GM21786 (cell line): ENCODE data around the gene IGSF9.
"Not testable (repeated sequence)": the region's sequence is repeated elsewhere in the genome, so short reads cannot be mapped to it uniquely, and the experiment has no call there.

Experiments used
- ATAC-seq: cut with Tn5 transposase; IDR thresholded peaks from one replicate; pipeline ENCODE4 v1.9.1; 2021; ENCODE audit not compliant: unreplicated experiment

The IGSF9 gene

GRCh38 chr1:159900755-159901360 lies 44.6 kb downstream of the IGSF9 start:
- no peak for ATAC-seq

DNA sequence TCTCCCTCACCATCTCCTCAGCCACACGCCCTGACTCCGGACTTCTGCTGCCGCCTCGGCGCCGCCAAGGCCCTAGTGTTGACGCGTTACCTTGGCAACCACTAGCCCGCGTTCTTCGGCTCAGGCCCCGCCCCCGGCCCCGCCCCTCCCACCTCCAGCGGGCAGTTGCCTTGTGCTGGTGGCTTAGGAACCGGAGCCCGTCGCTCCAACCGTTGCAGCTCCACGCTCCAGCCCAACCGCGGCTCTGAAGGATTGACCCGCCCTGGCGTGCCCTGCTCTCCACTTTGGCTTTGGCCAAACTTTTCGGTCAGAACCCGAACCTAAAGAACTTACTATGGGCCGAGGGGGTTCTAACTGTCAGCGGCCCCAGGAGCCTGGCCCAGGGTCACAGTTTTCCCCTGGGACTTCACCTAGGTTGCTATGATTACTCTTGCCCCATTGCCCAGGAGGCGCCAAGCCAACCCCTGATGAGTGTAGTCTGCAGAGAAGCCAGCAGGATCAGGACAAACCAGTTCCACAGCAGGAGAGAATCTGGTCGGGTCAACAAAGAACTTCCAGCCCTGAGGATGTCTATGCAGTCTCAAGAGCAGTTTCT lies 45.2 kb downstream of the IGSF9 start, which contains the start of gene CFAP45:
Gene CFAP45, minus strand, starts transcription at position 80 of the 595 bp plus-strand sequence. Its CDS starts 67 bp downstream, at position 13.
- ATAC-seq: no peak

DNA sequence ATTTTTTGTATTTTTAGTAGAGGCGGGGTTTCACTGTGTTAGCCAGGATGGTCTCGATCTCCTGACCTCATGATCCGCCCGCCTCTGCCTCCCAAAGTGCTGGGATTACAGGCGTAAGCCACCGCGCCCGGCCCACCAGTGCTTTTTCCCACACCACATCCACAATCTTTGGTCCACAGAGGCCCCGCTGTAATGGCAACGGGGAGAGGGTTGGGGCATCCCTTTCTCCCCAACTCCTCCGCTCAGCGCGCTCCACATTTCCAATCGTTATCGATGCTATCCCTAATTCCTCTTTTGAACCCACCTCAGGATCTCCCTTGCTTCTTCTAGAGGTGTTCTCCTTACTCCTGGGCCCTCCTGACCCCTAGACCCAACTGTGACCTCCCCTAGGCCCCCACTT lies 45.8 kb downstream of the IGSF9 start:
- ATAC-seq: not testable (repeated sequence)

DNA sequence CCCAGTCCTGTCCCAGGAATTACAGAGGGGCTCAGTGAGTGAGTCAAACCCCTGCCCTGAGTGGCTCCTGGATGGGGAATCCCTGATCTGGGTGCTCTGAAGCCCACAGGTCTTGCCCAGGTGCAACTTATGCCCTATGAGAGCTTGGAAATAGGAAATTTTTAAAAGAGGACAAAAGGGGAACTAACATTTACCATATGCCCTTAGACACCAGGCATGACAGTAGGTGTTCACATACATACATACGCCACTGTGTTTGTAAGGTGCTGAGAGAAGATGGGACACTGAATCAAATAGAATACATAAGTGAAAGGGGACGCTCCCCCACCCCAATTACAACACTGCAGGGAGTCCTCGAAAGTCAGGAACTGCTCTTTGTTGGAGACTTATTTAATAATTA lies 46.9 kb downstream of the IGSF9 start:
- ATAC-seq: no peak

DNA sequence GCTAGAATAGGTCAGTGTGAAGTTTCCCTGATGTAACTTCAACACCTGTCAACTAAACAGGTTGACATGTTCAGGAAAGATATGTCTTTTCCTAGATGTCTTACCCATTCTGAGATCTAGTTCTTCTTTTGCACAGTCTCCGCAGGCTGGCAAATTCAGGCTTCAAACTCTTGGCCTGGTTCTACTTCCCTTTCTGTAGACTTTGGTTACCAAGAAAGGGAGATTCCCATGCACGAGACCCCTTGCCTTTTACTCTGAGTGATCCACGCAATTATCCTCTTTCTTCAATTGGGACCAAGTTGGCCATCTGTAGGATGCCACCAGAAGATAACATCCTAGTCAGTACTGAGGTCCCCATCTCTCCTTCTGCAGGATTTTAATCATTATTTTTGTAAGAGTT lies 47.5 kb downstream of the IGSF9 start:
- ATAC-seq: no peak

DNA sequence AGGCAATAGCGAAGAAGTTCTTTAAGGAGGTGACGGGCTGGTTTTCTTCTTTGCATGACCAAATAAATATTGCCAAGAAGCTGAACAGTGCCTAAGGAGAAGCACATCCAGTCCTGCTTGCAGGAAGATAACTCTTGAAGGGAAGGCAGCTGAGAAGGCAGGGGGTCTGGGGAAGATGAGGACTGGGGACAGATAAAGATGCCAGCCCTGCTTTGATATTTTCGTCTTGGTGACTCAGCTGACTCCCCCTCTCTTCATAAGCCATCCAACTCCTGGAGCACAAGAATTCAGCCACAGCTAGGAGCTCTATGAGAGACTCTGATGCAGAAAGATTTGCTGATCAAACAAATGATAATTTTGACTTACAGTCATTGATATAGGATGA lies 48.9 kb downstream of the IGSF9 start:
- no peak for ATAC-seq

DNA sequence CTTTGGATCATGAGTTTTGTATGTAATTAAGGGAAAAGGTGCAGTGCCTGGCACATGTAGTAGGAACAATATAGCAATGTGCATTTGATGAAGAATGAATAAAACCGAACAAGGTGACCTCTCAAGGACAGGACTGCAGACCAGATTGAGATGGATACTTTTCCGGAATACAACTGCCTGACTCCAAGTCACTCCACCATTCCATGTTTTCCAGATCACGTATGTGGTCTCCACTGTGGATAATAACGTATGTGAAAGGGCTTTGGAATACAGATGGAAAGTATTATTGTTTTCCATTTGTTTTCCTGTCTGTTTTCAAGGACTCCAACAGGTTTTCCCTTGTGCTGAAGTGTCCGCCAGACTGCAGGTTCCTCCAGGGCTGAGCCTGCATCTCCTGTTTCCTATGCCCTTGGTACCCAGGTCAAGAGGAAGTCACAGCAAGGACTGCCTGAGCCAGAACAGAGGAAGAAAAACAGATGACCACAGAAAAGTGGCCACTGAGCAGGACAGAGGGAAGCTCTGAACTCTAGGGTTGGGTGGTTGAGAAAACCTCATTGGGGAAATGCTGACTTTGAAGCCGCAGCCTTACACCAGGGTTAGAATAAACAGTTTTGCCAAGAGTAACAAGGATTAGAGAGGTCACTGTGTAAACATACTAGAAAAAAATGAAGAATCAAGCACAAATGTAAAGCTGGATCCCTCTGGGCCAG lies 49.4 kb downstream of the IGSF9 start:
- ATAC-seq: no peak

DNA sequence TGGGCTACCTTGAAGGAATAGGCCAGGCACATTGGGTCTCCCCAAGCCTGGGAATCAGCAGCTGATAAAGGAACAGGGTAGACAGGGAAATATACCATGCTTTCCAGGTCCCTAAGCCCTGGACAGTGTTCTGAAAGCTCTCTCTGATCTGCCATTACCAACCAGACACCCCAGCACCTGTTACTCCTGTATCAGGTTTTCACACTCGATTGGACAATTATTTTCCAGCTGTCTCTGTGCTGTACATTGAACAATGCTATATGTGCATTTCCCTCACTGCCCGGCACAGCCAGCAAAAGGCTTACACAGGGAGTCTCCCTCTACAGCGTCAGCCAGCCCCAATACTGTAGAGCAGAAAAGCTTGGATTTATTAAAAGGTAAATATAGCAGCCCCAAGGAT lies 50.1 kb downstream of the IGSF9 start:
- no peak for ATAC-seq

DNA sequence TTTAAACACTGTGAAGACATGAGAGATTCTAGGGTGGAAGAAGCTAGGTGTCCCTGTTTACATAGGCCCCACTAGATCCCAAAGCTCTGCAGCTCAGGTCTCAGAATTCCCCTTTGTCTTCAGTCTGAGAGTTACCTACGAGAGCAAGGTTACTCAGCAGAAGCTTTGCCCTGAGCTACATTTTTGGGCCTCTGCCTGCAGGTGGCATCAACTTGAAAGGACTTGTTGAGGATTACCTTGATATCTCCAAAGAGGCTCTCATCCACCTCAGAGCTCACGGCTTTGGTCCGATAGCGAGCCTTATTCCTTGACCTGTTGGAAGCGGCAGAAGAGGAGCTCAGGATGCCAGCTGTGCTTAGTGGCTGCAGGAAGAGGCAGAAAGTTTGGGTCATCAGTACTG lies 52.5 kb downstream of the IGSF9 start:
- ATAC-seq: no peak

GRCh38 chr1:159891275-159892157 lies 53.9 kb downstream of the IGSF9 start:
- peak; percentile 77 for ATAC-seq

DNA sequence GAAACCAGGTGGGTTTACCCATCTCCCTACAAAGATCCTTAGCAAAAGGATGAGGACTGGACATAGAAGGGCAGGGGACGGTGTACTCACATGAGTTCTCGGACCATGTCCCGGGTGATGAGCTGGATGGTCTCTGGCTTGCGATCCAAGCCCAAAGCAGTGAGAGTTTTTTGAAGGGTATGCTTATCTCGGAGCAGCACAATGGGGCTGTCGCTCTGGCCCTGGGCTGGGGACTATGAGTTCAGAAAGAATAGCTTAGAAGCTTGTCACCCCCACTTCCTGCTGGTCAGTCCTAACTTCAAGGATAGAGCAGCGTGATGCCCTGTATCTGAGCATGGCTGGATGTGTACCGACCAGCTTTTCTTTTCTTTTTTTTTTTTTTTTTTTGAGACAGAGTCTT lies 55.0 kb downstream of the IGSF9 start:
- ATAC-seq: no peak

- peak; percentile 89 for ATAC-seq
Observed at GRCh38 chr1:159889821-159890252, 55.6 kb downstream of the IGSF9 start.

DNA sequence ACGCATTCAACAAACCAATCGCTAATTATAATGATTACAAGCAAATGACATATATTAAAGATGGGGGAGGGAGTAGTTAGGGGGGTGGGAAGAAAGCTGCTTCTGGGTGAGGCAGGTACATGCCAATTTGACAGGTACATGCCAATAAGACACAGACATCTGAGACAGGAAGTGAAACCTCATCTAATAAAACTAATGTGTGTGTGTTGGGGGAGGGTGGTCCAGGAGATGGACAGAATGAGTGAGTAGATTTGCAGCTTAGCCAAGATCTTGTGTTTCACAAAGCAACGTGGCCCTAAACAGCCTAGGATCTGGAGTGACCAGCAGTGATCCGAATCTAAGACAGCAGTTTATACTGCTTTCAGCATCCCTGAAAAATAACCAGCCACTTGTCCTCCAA lies 56.2 kb downstream of the IGSF9 start:
- no peak for ATAC-seq

DNA sequence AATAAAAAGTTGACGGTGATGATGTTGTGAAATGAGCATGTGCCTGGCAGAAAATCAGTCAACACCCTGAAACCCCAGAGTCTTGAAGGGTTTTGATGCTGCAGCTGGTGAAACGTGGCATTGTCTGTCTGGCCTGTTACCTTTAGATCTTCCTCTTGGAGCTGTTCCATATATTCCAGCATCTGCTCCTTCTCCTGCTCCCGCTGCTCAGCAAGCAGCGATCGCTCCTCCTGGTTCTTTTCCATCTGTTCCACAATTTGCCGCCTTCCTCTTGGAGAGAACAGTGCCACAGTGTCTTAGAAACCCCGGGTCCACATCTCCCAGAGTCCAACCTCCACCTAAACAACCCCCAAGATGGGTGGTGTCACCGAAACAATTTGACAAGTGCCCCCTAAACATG lies 61.1 kb downstream of the IGSF9 start:
- no peak for ATAC-seq

- ATAC-seq: no peak
Observed at GRCh38 chr1:159883134-159883533, 62.3 kb downstream of the IGSF9 start.

DNA sequence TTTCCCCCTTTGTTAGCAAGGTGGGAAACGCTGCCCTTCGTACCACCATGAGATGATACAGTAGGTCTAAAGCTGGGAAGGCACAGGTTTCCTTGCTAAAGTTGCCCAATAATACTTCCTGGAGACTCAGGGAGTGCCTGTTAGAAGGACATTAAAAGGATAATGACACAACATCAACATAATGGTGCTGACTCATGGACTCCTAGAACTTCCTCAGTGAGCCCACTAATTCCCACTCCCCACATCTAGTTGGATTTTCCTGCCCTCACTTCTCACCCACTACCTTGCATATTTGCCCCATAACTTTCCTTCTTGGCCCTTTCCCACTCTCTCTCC lies 62.9 kb downstream of the IGSF9 start:
- ATAC-seq: no peak

GRCh38 chr1:159881622-159882526 lies 63.5 kb downstream of the IGSF9 start:
- ATAC-seq: no peak

GRCh38 chr1:159880430-159880829 lies 65.0 kb downstream of the IGSF9 start:
- no peak for ATAC-seq

DNA sequence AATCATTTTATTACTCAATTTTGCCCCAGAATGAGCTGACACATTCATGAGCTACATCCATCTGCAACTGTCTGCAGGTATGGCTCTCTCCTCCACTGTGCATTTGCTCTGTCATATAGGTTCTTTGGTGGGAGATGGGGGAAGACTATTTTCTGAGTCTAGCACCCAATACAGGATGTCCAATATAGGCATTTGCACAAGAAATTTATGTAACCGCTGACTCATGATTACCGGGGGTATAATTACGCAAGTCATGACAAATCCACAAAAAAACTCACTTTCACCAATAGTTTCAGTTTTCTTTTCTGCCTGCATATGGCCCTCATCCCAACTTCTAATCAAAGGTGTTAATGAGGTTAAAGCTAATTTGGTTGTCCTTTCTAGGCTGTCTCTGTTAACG lies 65.4 kb downstream of the IGSF9 start:
- ATAC-seq: no peak

DNA sequence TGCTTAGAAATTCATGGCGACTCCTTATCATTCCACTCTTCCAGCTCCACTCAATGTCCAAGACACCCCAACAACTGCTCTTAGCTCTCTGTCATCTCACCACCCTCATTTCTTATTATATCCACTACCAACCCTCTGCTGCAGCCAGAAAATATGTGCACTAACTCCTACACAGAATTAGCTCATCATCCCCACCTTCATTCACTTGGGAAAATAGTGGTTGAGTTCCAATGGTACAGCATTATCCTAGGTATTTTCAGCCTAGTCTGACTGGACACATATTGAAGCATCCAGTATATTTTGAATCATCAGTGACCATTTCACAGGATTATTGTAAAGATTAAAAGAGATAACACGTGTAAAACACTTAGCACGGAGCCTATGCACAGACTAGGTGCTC lies 66.3 kb downstream of the IGSF9 start:
- ATAC-seq: no peak
